Fibroblast of skin of abdomen (primary cell): ENCODE measurements around the gene PRPS1L1.

Experiments used
- DNase-seq: peaks from one replicate; pipeline ENCODE4 v3.0.0-alpha.2; 2013

Gene PRPS1L1

GRCh38 chr7:18013936-18014335, 13.7 kb downstream of the PRPS1L1 start:
- DNase-seq = peak; percentile 58

GRCh38 chr7:18004372-18004771, 23.3 kb downstream of the PRPS1L1 start:
- DNase-seq = no peak

- DNase-seq = no peak
Measured at GRCh38 chr7:18003286-18003994, 24.2 kb downstream of the PRPS1L1 start.

GRCh38 chr7:17998692-17999091, 29.0 kb downstream of the PRPS1L1 start:
- no peak for DNase-seq

- no peak for DNase-seq
Measured at GRCh38 chr7:17996442-17997223, 31.0 kb downstream of the PRPS1L1 start.

- no peak for DNase-seq
Measured at GRCh38 chr7:17996040-17996439, 31.6 kb downstream of the PRPS1L1 start.

GRCh38 chr7:17994079-17994850, 33.4 kb downstream of the PRPS1L1 start:
- DNase-seq = no peak

- no peak for DNase-seq
Measured at GRCh38 chr7:17991866-17992648, 35.6 kb downstream of the PRPS1L1 start.

GRCh38 chr7:17990761-17991160, 36.9 kb downstream of the PRPS1L1 start:
- DNase-seq = no peak

- DNase-seq = no peak
Measured at GRCh38 chr7:17989546-17989945, 38.1 kb downstream of the PRPS1L1 start.

- no peak for DNase-seq
Measured at GRCh38 chr7:17988858-17989257, 38.8 kb downstream of the PRPS1L1 start.

GRCh38 chr7:17988141-17988540, 39.5 kb downstream of the PRPS1L1 start:
- no peak for DNase-seq

GRCh38 chr7:17986851-17987250, 40.8 kb downstream of the PRPS1L1 start:
- peak; percentile 79 for DNase-seq

- DNase-seq = no peak
Measured at GRCh38 chr7:17985473-17986239, 42.0 kb downstream of the PRPS1L1 start.

GRCh38 chr7:17984288-17984687, 43.4 kb downstream of the PRPS1L1 start:
- DNase-seq = no peak

- DNase-seq = no peak
Measured at GRCh38 chr7:17983221-17984062, 44.2 kb downstream of the PRPS1L1 start.

- no peak for DNase-seq
Measured at GRCh38 chr7:17976952-17977351, 50.7 kb downstream of the PRPS1L1 start.
